GM23338 (cell line): ENCODE data around the gene SMIM21. TPM values are rescaled to one million over a fixed set of nuclear protein-coding genes. Genes with fewer than 3 reads are reported as not detected.

Experiments used
- CREB1 ChIP-seq: fragments of 250-450 bp; sonication (Bioruptor Pico); IDR thresholded peaks from 2 replicates; pipeline ENCODE4 v1.5.0; 2020; ENCODE audit warnings: low read depth, mild to moderate bottlenecking, moderate library complexity
- EZH2 ChIP-seq: fragments of 200-600 bp; sonication (generic); IDR thresholded peaks from one replicate; pipeline ENCODE4 v1.8.0; 2017; ENCODE audit warnings: antibody characterized with exemption, mild to moderate bottlenecking, low read depth; ENCODE audit not compliant: unreplicated experiment
- NANOG ChIP-seq: IDR thresholded peaks from 2 replicates; pipeline ENCODE4 v1.6.1; 2016; ENCODE audit warnings: antibody characterized with exemption, borderline replicate concordance
- STAT1 ChIP-seq: IDR thresholded peaks from one replicate; pipeline ENCODE4 v1.6.1; 2016; ENCODE audit warnings: antibody characterized with exemption; ENCODE audit not compliant: unreplicated experiment
- polyA plus RNA-seq: library from polyadenylated mRNA; unstranded; fragments of >200 nt; fragmentation: Nextera tagmentation; extraction: Ambion mirVana; gene quantifications from 2 replicates; pipeline ENCODE4 v1.2.1, GENCODE V29; 2016
- total RNA-seq: library from RNA; depleted of rRNA; stranded (reverse); fragments of >200 nt; shearing (Covaris generic); gene quantifications from 2 replicates; pipeline ENCODE4 v1.2.3, GENCODE V29; 2014; rRNA removed
- TF ChIP-seq, protein P1 (sequence below): fragments of 250-450 bp; sonication (Bioruptor Pico); IDR thresholded peaks from 2 replicates; pipeline ENCODE4 v1.5.0; 2020; ENCODE audit warnings: mild to moderate bottlenecking, moderate library complexity
- TF ChIP-seq, protein P2 (sequence below): IDR thresholded peaks from one replicate; pipeline ENCODE4 v1.6.1; 2018; ENCODE audit warnings: antibody characterized with exemption; ENCODE audit not compliant: unreplicated experiment

Gene SMIM21
- total and polyA plus RNA-seq, 2 experiments from 2014 or later = not detected

DNA sequence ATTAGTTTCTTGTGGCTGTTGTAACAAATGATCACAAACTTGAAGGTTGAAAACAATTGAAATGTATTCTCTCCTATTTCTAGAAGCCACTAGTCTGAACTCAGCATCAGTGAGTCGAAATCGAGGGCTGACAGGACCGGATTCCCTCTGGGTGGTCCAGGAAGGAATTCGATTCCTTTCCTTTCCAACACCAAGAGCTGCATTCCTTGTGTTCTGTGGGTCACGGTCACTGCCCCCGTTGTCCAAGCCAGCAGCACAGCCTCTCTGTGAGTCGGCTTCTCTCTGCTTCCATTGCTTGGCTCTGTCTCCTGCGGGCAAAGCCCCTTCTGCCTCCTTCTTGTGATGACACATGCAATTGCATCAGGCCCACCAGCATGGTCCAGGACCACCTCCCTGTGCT, 67.3 kb downstream of the SMIM21 start (continued):
- TF ChIP-seq, protein P1, sequence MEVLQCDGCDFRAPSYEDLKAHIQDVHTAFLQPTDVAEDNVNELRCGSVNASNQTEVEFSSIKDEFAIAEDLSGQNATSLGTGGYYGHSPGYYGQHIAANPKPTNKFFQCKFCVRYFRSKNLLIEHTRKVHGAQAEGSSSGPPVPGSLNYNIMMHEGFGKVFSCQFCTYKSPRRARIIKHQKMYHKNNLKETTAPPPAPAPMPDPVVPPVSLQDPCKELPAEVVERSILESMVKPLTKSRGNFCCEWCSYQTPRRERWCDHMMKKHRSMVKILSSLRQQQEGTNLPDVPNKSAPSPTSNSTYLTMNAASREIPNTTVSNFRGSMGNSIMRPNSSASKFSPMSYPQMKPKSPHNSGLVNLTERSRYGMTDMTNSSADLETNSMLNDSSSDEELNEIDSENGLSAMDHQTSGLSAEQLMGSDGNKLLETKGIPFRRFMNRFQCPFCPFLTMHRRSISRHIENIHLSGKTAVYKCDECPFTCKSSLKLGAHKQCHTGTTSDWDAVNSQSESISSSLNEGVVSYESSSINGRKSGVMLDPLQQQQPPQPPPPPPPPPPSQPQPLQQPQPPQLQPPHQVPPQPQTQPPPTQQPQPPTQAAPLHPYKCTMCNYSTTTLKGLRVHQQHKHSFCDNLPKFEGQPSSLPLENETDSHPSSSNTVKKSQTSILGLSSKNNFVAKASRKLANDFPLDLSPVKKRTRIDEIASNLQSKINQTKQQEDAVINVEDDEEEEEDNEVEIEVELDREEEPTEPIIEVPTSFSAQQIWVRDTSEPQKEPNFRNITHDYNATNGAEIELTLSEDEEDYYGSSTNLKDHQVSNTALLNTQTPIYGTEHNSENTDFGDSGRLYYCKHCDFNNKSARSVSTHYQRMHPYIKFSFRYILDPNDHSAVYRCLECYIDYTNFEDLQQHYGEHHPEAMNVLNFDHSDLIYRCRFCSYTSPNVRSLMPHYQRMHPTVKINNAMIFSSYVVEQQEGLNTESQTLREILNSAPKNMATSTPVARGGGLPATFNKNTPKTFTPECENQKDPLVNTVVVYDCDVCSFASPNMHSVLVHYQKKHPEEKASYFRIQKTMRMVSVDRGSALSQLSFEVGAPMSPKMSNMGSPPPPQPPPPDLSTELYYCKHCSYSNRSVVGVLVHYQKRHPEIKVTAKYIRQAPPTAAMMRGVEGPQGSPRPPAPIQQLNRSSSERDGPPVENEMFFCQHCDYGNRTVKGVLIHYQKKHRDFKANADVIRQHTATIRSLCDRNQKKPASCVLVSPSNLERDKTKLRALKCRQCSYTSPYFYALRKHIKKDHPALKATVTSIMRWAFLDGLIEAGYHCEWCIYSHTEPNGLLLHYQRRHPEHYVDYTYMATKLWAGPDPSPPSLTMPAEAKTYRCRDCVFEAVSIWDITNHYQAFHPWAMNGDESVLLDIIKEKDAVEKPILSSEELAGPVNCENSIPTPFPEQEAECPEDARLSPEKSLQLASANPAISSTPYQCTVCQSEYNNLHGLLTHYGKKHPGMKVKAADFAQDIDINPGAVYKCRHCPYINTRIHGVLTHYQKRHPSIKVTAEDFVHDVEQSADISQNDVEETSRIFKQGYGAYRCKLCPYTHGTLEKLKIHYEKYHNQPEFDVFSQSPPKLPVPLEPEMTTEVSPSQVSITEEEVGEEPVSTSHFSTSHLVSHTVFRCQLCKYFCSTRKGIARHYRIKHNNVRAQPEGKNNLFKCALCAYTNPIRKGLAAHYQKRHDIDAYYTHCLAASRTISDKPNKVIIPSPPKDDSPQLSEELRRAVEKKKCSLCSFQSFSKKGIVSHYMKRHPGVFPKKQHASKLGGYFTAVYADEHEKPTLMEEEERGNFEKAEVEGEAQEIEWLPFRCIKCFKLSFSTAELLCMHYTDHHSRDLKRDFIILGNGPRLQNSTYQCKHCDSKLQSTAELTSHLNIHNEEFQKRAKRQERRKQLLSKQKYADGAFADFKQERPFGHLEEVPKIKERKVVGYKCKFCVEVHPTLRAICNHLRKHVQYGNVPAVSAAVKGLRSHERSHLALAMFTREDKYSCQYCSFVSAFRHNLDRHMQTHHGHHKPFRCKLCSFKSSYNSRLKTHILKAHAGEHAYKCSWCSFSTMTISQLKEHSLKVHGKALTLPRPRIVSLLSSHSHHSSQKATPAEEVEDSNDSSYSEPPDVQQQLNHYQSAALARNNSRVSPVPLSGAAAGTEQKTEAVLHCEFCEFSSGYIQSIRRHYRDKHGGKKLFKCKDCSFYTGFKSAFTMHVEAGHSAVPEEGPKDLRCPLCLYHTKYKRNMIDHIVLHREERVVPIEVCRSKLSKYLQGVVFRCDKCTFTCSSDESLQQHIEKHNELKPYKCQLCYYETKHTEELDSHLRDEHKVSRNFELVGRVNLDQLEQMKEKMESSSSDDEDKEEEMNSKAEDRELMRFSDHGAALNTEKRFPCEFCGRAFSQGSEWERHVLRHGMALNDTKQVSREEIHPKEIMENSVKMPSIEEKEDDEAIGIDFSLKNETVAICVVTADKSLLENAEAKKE = no peak
- TF ChIP-seq, protein P2, sequence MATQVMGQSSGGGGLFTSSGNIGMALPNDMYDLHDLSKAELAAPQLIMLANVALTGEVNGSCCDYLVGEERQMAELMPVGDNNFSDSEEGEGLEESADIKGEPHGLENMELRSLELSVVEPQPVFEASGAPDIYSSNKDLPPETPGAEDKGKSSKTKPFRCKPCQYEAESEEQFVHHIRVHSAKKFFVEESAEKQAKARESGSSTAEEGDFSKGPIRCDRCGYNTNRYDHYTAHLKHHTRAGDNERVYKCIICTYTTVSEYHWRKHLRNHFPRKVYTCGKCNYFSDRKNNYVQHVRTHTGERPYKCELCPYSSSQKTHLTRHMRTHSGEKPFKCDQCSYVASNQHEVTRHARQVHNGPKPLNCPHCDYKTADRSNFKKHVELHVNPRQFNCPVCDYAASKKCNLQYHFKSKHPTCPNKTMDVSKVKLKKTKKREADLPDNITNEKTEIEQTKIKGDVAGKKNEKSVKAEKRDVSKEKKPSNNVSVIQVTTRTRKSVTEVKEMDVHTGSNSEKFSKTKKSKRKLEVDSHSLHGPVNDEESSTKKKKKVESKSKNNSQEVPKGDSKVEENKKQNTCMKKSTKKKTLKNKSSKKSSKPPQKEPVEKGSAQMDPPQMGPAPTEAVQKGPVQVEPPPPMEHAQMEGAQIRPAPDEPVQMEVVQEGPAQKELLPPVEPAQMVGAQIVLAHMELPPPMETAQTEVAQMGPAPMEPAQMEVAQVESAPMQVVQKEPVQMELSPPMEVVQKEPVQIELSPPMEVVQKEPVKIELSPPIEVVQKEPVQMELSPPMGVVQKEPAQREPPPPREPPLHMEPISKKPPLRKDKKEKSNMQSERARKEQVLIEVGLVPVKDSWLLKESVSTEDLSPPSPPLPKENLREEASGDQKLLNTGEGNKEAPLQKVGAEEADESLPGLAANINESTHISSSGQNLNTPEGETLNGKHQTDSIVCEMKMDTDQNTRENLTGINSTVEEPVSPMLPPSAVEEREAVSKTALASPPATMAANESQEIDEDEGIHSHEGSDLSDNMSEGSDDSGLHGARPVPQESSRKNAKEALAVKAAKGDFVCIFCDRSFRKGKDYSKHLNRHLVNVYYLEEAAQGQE = no peak
- TF ChIP-seq EZH2 (no peak), STAT1 (no peak), NANOG (no peak), CREB1 (CRISPR knock-in tag) (no peak)

Other genes starting within 250 kb of the SMIM21 start
- 1.5 TPM in 2 replicates for gene PTGR3, start 218.6 kb downstream of the SMIM21 start, total RNA-seq
- 0.84 and 1.1 TPM in 2 replicates for gene PTGR3, start 218.6 kb downstream of the SMIM21 start, polyA plus RNA-seq
- gene TSHZ1, start 216.9 kb downstream of the SMIM21 start, total RNA-seq = 0.38 and 1.2 TPM in 2 replicates
- gene TSHZ1, start 216.9 kb downstream of the SMIM21 start, polyA plus RNA-seq = 0.23 TPM in 1 of 2 replicates, not detected in the other